Thymus (tissue), 11 donors: ENCODE measurements around the gene GRB10. TPM values are rescaled to one million over a fixed set of nuclear protein-coding genes. Genes with fewer than 3 reads are reported as not detected.
"Not testable (repeated sequence)": the region's sequence is repeated elsewhere in the genome, so short reads cannot be mapped to it uniquely, and the experiment has no call there.

Experiments used
- DNase-seq, 9 donors: peaks; one replicate each; pipeline ENCODE4 v3.0.0-alpha.2; 2013; ENCODE audit warnings: low spot score in 9 of 9, low read depth in 6 of 9, missing footprints in 1 of 9
- H3K27ac ChIP-seq, 2 donors: one replicate each; pipeline ENCODE4 v1.5.1; 2013; ENCODE audit warnings: control low read depth in 1 of 2, low read depth in 1 of 2, low read length in 1 of 2, mild to moderate bottlenecking in 1 of 2, moderate library complexity in 1 of 2
- H3K27me3 ChIP-seq, 2 donors: one replicate each; pipeline ENCODE4 v1.5.1; 2013; ENCODE audit warnings: low read length in 1 of 2; ENCODE audit not compliant: control insufficient read depth in 2 of 2, insufficient read depth in 1 of 2
- H3K36me3 ChIP-seq, 2 donors: one replicate each; pipeline ENCODE4 v1.5.1; 2013; ENCODE audit warnings: low read length in 1 of 2, mild to moderate bottlenecking in 1 of 2, moderate library complexity in 1 of 2; ENCODE audit not compliant: control insufficient read depth in 2 of 2, insufficient read depth in 2 of 2
- H3K4me1 ChIP-seq, 2 donors: one replicate each; pipeline ENCODE4 v1.5.1; 2013; ENCODE audit warnings: low read length in 2 of 2; ENCODE audit not compliant: control insufficient read depth in 2 of 2, insufficient read depth in 2 of 2
- H3K4me3 ChIP-seq, 2 donors: one replicate each; pipeline ENCODE4 v1.5.1; 2013; ENCODE audit warnings: low read length in 2 of 2, control low read depth in 1 of 2, mild to moderate bottlenecking in 1 of 2
- H3K9me3 ChIP-seq, 2 donors: one replicate each; pipeline ENCODE4 v1.5.1; 2013; ENCODE audit warnings: low read length in 1 of 2, mild to moderate bottlenecking in 1 of 2; ENCODE audit not compliant: control insufficient read depth in 2 of 2, insufficient read depth in 1 of 2
- WGBS: extraction: QIAGEN DNeasy Blood & Tissue Kit; methylation state at CpG from one replicate; pipeline ENCODE4 v1.1.7; 2013; 5-methylcytosine and 5-hydroxymethylcytosine counted together
- polyA plus RNA-seq: library from polyadenylated mRNA; stranded (reverse); fragments of 200-250 nt; gene quantifications from one replicate; pipeline ENCODE4 v1.2.3, GENCODE V29; 2013
- total RNA-seq: library from RNA; stranded (reverse); fragments of 120-200 nt; gene quantifications from one replicate; pipeline ENCODE4 v1.2.4, GENCODE V29; 2013
- donor health status: healthy.

The GRB10 gene
- total and polyA plus RNA-seq, 2 donors = 2.8 to 7.8 TPM

- H3K27ac ChIP-seq, H3K36me3 ChIP-seq, H3K4me1 ChIP-seq, H3K27me3 ChIP-seq, H3K9me3 ChIP-seq, H3K4me3 ChIP-seq, DNase-seq: not testable (repeated sequence)
- WGBS = 92% methylated on average over 4 of the region's 4 CpGs
Measured at GRCh38 chr7:50545613-50546012, 237.1 kb downstream of the GRB10 start.

DNA sequence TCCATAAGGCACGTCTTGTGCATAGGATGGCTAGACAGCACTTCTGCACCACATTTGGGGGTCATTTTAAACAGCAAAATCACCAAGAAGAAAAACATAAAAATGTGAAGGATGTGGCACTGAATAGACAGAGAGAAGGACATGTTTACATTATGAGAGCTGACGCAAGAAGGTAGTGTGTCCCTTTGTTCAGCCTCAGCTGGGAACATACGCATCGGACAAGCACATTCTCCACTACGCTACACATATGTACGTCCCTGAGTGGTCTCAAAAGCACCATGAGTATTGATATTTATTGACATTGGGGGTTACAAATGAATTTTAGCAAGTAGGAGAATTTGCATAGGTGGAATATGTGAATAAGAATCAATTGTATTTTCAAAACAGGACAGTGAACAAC is 237.7 kb downstream of the GRB10 start:
- no peaks in the 10 kb centered on the region for H3K36me3 ChIP-seq
- no peak overlapping the region for H3K4me3 ChIP-seq
- no peaks in the 10 kb centered on the region for H3K27me3 ChIP-seq
- H3K27ac ChIP-seq = no peak overlapping the region
- no peaks in the 10 kb centered on the region for H3K4me1 ChIP-seq
- 91% methylated on average over 6 of the region's 6 CpGs for WGBS
- no peak for DNase-seq
- no peaks in the 10 kb centered on the region for H3K9me3 ChIP-seq

DNA sequence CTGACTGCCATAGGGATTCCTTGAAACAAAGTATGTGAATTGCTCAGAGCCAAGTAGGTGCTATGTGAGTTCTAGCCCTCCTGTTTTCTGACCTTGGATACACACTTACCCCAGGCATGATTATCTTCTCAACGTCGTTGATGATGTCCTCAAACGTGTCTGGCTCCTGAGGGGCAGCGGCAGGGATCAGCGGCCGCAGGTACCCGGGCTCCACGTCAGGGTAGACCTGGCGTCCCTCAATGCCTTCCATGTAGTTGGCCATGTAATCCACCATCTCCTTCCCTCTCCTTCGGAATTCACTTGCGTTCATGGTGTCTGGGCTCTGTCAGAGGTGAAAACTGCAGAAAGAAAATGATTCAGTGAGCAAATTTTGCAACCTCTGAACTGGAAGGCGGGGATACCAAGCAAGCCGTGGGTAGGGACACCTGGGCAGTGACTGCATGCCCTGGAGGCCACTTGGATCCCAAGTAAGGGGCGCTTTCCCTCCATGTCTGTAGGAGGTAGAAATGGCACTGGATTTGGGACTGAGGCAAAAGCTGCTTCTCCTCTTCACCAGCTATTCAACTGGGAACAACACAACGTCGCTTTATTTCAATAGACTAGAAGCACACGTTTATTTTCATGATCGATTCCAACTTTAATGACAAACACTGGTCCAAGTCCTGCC is 238.8 kb downstream of the GRB10 start:
- 97% methylated on average over 18 of the region's 18 CpGs for WGBS
- H3K4me3 ChIP-seq = no peak overlapping the region
- H3K4me1 ChIP-seq = no peaks in the 10 kb centered on the region
- H3K27me3 ChIP-seq = no peaks in the 10 kb centered on the region
- H3K36me3 ChIP-seq = no peaks in the 10 kb centered on the region
- no peaks in the 10 kb centered on the region for H3K9me3 ChIP-seq
- H3K27ac ChIP-seq = no peak overlapping the region
- no peak for DNase-seq

DNA sequence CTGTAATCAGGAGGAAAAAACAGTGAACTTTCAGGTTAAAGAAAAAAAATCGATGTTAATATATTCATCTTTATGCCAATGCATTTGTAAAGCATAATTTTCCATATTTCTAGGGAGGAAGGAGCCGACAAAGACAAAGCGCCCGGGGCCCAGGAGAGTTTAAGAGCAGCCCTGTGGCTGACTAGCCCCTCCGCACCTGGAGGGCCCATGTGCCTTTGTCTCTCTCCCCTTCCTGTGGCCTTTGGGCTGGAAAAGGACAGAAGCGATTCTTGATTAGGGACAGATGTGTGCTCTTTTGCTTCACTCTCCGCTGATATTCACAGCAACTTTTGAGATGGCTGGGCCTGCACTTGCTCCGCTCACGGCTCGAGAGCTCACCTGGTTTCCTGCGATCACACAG is 240.6 kb downstream of the GRB10 start:
- Histone ChIP-seq H3K27me3 (no peaks in the 10 kb centered on the region), H3K36me3 (no peaks in the 10 kb centered on the region), H3K9me3 (no peaks in the 10 kb centered on the region), H3K4me3 (no peak overlapping the region), H3K4me1 (no peaks in the 10 kb centered on the region), H3K27ac (no peak overlapping the region)
- WGBS = 94% methylated on average over 11 of the region's 11 CpGs
- DNase-seq = no peak

- Histone ChIP-seq H3K27ac (no peak overlapping the region), H3K36me3 (no peaks in the 10 kb centered on the region), H3K4me3 (no peak overlapping the region), H3K27me3 (no peaks in the 10 kb centered on the region), H3K9me3 (no peaks in the 10 kb centered on the region), H3K4me1 (no peaks in the 10 kb centered on the region)
- 98% methylated on average over 9 of the region's 9 CpGs for WGBS
- no peak for DNase-seq
Measured at GRCh38 chr7:50540785-50541579, 241.7 kb downstream of the GRB10 start.

Other genes with a start within 250 kb of the GRB10 start
- 0.33 TPM for gene DDC, start 217.5 kb downstream of the GRB10 start, total RNA-seq
- gene DDC, start 217.5 kb downstream of the GRB10 start, polyA plus RNA-seq = 0.23 TPM